NCI-H2029 (cell line): Measurements from ENCODE around the gene TMEM271.

Source experiments
- DNase-seq: peaks from one replicate; lab custom pipeline; 2025; lab: John Stamatoyannopoulos, UW

Gene TMEM271, protein sequence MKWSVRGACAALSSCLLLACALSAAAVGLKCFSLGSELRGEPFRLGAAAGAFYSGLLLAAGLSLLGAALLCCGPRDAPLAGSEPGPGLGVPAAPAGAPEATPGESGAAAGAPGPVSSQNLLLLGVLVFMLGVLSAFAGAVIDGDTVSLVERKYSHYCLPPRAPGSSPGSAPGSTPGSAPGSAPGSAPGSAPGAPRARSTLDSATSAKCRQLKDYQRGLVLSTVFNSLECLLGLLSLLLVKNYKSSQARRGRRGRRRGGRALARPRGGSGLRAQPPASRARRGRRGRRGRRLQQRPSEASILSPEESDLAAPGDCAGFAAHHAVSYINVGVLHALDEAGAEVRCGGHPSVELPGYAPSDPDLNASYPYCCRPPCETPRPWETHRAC

GRCh38 chr4:576245-576821, at the start of gene TMEM271:
TSS of gene TMEM271 (minus strand) at chr4:576295. CDS start at chr4:576062, 233 bp downstream.
- no peak for DNase-seq

GRCh38 chr4:625631-626161, 49.6 kb upstream of the TMEM271 start:
- no peak for DNase-seq

- no peak for DNase-seq
Measured at GRCh38 chr4:624705-625590, 48.9 kb upstream of the TMEM271 start, which contains the start of gene PDE6B. TSS of gene PDE6B (plus strand) at chr4:625573. CDS start at chr4:625627, 54 bp downstream.

GRCh38 chr4:623914-624566, 47.9 kb upstream of the TMEM271 start:
- DNase-seq = no peak

DNA sequence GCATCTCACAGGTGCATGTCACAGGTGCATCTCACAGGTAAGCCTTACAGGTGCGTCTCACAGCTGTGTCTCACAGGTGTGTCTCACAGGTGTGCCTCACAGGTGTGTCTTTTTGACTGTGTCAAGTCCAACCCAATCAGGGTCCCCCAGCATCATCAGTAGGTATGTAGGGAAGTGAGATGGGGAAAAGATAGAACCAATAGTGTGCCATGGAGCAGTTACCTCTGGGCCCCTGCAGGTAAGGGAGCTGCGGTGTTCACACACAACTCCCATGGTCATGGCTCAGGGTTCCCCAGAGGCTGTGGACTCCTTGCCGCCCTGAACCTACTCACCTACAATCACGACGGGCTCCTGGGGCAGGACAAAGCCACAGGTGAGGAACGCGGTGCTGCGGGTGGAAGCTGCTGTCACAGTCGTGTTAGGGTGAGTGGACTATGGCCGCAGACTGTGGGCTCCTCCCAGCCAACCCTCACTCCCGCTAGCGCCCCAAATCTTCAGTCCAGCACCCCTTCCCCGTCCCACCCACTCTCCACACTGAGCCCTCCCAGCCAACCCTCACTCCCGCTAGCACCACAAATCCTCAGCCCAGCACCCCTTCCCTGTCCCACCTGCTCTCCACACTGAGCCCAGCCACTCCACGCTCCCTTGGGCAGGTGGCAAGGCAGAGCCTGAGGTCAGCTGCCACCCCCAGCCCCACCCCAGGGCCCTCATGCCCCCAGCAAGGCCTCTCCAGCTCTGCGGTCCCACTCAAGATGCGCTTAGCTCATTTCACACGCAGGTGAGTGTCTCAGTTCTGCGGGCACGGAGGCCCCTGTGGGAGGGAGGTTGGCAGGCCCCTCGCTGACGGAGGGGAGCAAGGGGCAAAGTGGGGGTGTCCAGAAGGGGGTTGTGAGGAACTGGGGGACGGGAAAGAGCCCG, 47.2 kb upstream of the TMEM271 start:
- DNase-seq = no peak

DNA sequence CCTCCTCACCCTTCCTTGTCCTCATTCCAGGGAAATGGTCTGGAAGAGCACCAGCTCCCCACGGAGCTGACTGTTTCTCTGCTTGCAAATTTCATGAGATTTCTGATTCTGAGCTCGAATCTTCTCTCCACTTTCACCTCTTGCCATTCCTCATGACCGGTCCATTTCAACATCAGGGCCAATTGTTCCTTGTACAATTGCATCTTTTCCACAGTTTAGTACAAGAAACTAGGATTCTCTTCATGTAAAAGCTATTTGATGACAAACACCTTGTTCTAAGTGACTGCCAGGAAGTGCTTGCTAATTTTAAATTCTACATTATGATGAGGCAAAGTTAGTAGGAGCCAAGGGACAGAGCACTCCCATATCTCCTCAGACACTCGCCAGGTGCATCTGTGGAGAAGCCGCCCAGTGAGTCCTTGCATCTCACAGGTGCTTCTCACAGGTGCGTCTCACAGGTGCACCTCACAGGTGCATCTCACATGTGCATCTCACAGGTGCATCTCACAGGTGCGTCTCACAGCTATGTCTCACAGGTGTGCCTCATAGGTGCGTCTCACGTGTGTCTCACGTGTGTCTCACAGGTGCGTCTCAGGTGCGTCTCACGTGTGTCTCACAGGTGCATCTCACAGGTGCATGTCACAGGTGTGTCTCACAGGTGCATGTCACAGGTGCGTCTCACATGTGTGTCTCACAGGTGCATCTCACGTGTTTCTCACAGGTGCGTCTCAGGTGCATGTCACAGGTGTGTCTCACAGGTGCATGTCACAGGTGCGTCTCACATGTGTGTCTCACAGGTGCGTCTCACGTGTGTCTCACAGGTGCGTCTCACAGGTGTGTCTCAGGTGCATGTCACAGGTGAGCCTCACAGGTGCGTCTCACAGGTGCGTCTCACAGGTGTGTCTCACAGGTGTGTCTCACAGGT, 46.2 kb upstream of the TMEM271 start:
- DNase-seq = no peak

GRCh38 chr4:621296-622070, 45.4 kb upstream of the TMEM271 start:
- DNase-seq = no peak

DNA sequence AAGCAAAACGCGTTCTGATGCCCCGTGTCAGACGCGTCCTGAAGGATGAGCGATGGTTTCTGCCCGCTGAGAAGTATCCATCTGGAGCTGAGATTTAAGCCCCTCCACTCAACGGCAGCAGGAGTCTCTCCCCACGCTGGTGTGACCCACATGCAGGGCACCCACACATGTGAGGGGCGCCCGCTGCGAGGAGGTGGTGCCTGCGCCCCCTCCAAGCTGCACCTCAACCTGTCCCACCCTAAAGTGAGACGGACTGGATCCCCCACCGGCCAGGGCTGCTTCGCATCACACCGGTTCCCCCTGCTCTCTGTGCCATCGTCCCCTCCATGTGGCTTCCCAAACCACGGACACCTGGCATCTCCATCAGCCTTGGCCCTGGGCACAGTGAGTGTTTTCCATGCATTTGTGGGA, 44.8 kb upstream of the TMEM271 start:
- DNase-seq = no peak

- no peak for DNase-seq
Measured at GRCh38 chr4:620201-620600, 44.1 kb upstream of the TMEM271 start.

- DNase-seq = no peak
Measured at GRCh38 chr4:617644-618641, 41.8 kb upstream of the TMEM271 start.

- DNase-seq = no peak
Measured at GRCh38 chr4:616911-617643, 41.0 kb upstream of the TMEM271 start.

GRCh38 chr4:616091-616490, 40.0 kb upstream of the TMEM271 start:
- no peak for DNase-seq

GRCh38 chr4:613126-613525, 37.0 kb upstream of the TMEM271 start:
- DNase-seq = no peak

DNA sequence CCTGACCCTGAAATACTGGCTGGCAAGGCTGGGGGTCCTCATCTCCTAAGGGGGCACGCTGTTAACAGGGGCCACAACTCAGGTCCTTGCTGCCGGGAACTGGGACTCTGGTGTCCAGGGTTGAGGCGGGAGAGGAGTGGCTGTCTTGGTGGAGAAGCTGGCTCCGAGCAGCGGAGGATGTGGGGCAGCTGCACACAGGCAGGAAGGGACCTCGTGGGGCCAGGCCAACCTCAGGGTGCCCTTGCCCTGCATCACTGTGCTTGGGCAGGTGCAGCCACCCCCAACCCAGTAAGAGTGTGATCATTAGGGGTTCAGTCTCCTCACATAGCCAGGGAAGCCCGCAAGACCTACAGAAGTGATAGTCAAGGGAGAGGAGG, 36.6 kb upstream of the TMEM271 start:
- no peak for DNase-seq

GRCh38 chr4:612052-612748, 36.1 kb upstream of the TMEM271 start:
- no peak for DNase-seq
